Brain microvascular endothelial cell (primary cell): ENCODE data around the gene BABAM2.

ENCODE experiments used
- DNase-seq: peaks from one replicate; pipeline ENCODE4 v3.0.0-alpha.2; 2020
- H3K27ac ChIP-seq: fragments of 250-450 bp; sonication (Bioruptor Pico); 2 replicates; pipeline ENCODE4 v1.5.1; 2020; ENCODE audit warnings: mild to moderate bottlenecking, moderate library complexity
- H3K27me3 ChIP-seq: fragments of 250-450 bp; sonication (Bioruptor Pico); replicated peaks from 2 replicates; pipeline ENCODE4 v1.5.1; 2020; ENCODE audit warnings: mild to moderate bottlenecking
- H3K36me3 ChIP-seq: fragments of 250-450 bp; sonication (Bioruptor Pico); replicated peaks from 2 replicates; pipeline ENCODE4 v1.5.1; 2020; ENCODE audit warnings: mild to moderate bottlenecking
- H3K4me3 ChIP-seq: 2 replicates; pipeline ENCODE4 v1.5.1; 2011; ENCODE audit warnings: low read depth, mild to moderate bottlenecking, control low read depth, low read length, moderate library complexity
- CTCF ChIP-seq: IDR thresholded peaks from 2 replicates; pipeline ENCODE4 v1.5.1; 2011; ENCODE audit warnings: low read depth, mild to moderate bottlenecking, moderate library complexity, low read length, control low read depth, inconsistent platforms; ENCODE audit errors: missing control alignments
- in situ Hi-C: cut with HindIII; loops from 2 replicates; pipeline ENCODE4 v1.10.0; 2017; ENCODE audit warnings: low sequenced_read_pairs, low pct_ligation_motif_present

Gene BABAM2

GRCh38 chr2:28210535-28210934 lies 320.0 kb downstream of the BABAM2 start:
- no peak overlapping the region for H3K27ac ChIP-seq
- H3K27me3 ChIP-seq, result no peaks in the 10 kb centered on the region
- in situ Hi-C loops, result no loop called here
- no peak for TF ChIP-seq CTCF
- DNase-seq, result no peak
- H3K36me3 ChIP-seq, result no peaks in the 10 kb centered on the region
- H3K4me3 ChIP-seq, result no peak overlapping the region

GRCh38 chr2:28216331-28216730 lies 325.8 kb downstream of the BABAM2 start:
- Histone ChIP-seq H3K27ac (no peak overlapping the region), H3K36me3 (no peaks in the 10 kb centered on the region), H3K27me3 (no peaks in the 10 kb centered on the region), H3K4me3 (no peak overlapping the region)
- DNase-seq, result no peak
- in situ Hi-C loops, result no loop called here
- no peak for TF ChIP-seq CTCF

- H3K36me3 ChIP-seq, result no peaks in the 10 kb centered on the region
- no peak overlapping the region for H3K27ac ChIP-seq
- DNase-seq, result no peak
- in situ Hi-C loops, result no loop called here
- no peaks in the 10 kb centered on the region for H3K27me3 ChIP-seq
- no peak overlapping the region for H3K4me3 ChIP-seq
- no peak for TF ChIP-seq CTCF
Observed at GRCh38 chr2:28217042-28217740, 326.7 kb downstream of the BABAM2 start.

- in situ Hi-C loops, result no loop called here
- H3K27me3 ChIP-seq, result no peaks in the 10 kb centered on the region
- no peak overlapping the region for H3K4me3 ChIP-seq
- H3K27ac ChIP-seq, result no peak overlapping the region
- DNase-seq, result no peak
- no peak for TF ChIP-seq CTCF
- no peaks in the 10 kb centered on the region for H3K36me3 ChIP-seq
Observed at GRCh38 chr2:28219138-28219537, 328.6 kb downstream of the BABAM2 start.

- Histone ChIP-seq H3K27me3 (no peaks in the 10 kb centered on the region), H3K4me3 (no peak overlapping the region), H3K36me3 (no peaks in the 10 kb centered on the region), H3K27ac (no peak overlapping the region)
- TF ChIP-seq CTCF, result no peak
- DNase-seq, result no peak
- in situ Hi-C loops, result no loop called here
Observed at GRCh38 chr2:28219758-28220368, 329.3 kb downstream of the BABAM2 start.
